NCI-H2196 treated with DMSO at 0.1 percent for 48 hours (cell line): ENCODE measurements around the gene ZNF598.

Experiments used
- DNase-seq: peaks from one replicate; lab custom pipeline; 2025; ENCODE audit not compliant: unreplicated experiment; lab: John Stamatoyannopoulos, UW

The ZNF598 gene

GRCh38 chr16:2009791-2010510, at the start of gene ZNF598:
Gene ZNF598, minus strand, starts transcription at chr16:2009821.
- peak; percentile 78 for DNase-seq

- DNase-seq, result no peak
Observed at GRCh38 chr16:2058872-2059271, 49.3 kb upstream of the ZNF598 start.

GRCh38 chr16:2058420-2058819, 48.8 kb upstream of the ZNF598 start:
- no peak for DNase-seq

GRCh38 chr16:2057438-2057837, 47.8 kb upstream of the ZNF598 start:
- DNase-seq, result no peak

- no peak for DNase-seq
Observed at GRCh38 chr16:2056681-2057407, 47.2 kb upstream of the ZNF598 start.

- no peak for DNase-seq
Observed at GRCh38 chr16:2056077-2056476, 46.5 kb upstream of the ZNF598 start.

GRCh38 chr16:2054543-2055245, 45.1 kb upstream of the ZNF598 start:
- peak; percentile 79 for DNase-seq

- DNase-seq, result no peak
Observed at GRCh38 chr16:2053897-2054296, 44.3 kb upstream of the ZNF598 start.

GRCh38 chr16:2053211-2053610, 43.6 kb upstream of the ZNF598 start:
- DNase-seq, result no peak

- DNase-seq, result no peak
Observed at GRCh38 chr16:2048116-2048543, 38.5 kb upstream of the ZNF598 start.

- DNase-seq, result peak; percentile 95
Observed at GRCh38 chr16:2047330-2048115, 37.9 kb upstream of the ZNF598 start, which contains the start of the genes NTHL1 and TSC2. Gene NTHL1, minus strand, starts transcription at chr16:2047834. Its CDS starts 11 bp downstream, at chr16:2047823. Gene TSC2, plus strand, starts transcription at chr16:2047985. Its CDS starts 631 bp downstream, at chr16:2048616.

- DNase-seq, result no peak
Observed at GRCh38 chr16:2046893-2047329, 37.3 kb upstream of the ZNF598 start.

- DNase-seq, result no peak
Observed at GRCh38 chr16:2045965-2046892, 36.6 kb upstream of the ZNF598 start.

GRCh38 chr16:2044541-2044940, 34.9 kb upstream of the ZNF598 start:
- no peak for DNase-seq

GRCh38 chr16:2043667-2044451, 34.2 kb upstream of the ZNF598 start:
- peak; percentile 84 for DNase-seq

- peak; percentile 90 for DNase-seq
Observed at GRCh38 chr16:2042986-2043666, 33.5 kb upstream of the ZNF598 start.

- peak; percentile 88 for DNase-seq
Observed at GRCh38 chr16:2042171-2042985, 32.8 kb upstream of the ZNF598 start.
